Panc1 (cell line): ENCODE results near the gene ISG20L2.

Experiments used
- CTCF ChIP-seq: fragments of 450-650 bp; IDR thresholded peaks from 2 replicates; pipeline ENCODE4 v1.5.1; 2017; ENCODE audit warnings: mild to moderate bottlenecking
- POLR2AphosphoS5 ChIP-seq: IDR thresholded peaks from 2 replicates; pipeline ENCODE4 v1.6.1; 2012; ENCODE audit warnings: mild to moderate bottlenecking, low read depth, low read length, moderate library complexity
- REST ChIP-seq, 2 experiments: IDR thresholded peaks; 2 replicates each; pipeline ENCODE4 v1.6.1; 2011 to 2012; ENCODE audit warnings: low read depth in 2 of 2, control low read depth in 1 of 2, low read length in 1 of 2, mild to moderate bottlenecking in 1 of 2, moderate library complexity in 1 of 2; ENCODE audit not compliant: insufficient read depth in 1 of 2

- TF ChIP-seq POLR2AphosphoS5 (no peak), CTCF (no peak), REST (IDR thresholded peaks at IDR 0.05; ENCODE audit: insufficient read depth in 1 of 2, low read depth in 2 of 2, low read length in 1 of 2) (no peak)
Observed at GRCh38 chr1:156693848-156694689, 34.5 kb downstream of the ISG20L2 start.
